GM12878 (cell line): ENCODE data around the gene NHSL1. TPM values are rescaled to one million over a fixed set of nuclear protein-coding genes. Genes with fewer than 3 reads are reported as not detected.

Experiments
- ATAC-seq: fragments of 200-7000 bp; cut with Tn5 transposase; 3 replicates; pipeline ENCODE4 v1.9.1; 2020; ENCODE audit warnings: mild to moderate bottlenecking, moderate library complexity
- BruUV-seq: library from RNA; stranded (reverse); fragments of 400-500 nt; replicated peaks from 2 replicates; lab custom pipeline; 2021; lab: Mats Ljungman, UMichigan
- CTCF ChIA-PET: fragments of 300-600 bp; sonication (Branson Sonifier 250); formaldehyde crosslinking; extraction: SDS; loops from one replicate; lab custom pipeline; 2021; ENCODE audit warnings: inconsistent platforms; lab: Yijun Ruan, JAX
- POLR2A ChIA-PET: fragments of 350-600 bp; formaldehyde crosslinking; extraction: SDS; loops from one replicate; lab custom pipeline; 2021; ENCODE audit warnings: inconsistent platforms; lab: Charles Lee
- RAD21 ChIA-PET: fragments of 300-600 bp; sonication (Branson Sonifier 250); formaldehyde crosslinking; loops from one replicate; lab custom pipeline; 2023; ENCODE audit warnings: antibody characterized with exemption; ENCODE audit not compliant: unreplicated experiment; lab: Charles Lee
- SMC1A ChIA-PET: fragments of 300-600 bp; sonication (Branson Sonifier 250); formaldehyde crosslinking; loops from one replicate; lab custom pipeline; 2023; ENCODE audit not compliant: unreplicated experiment, uncharacterized antibody; lab: Charles Lee
- DNase-seq: peaks from one replicate; pipeline ENCODE4 v3.0.0-alpha.2; 2011; ENCODE audit warnings: low read depth, low spot score
- FAIRE-seq: peaks from 3 replicates; lab custom pipeline; 2011; peaks lifted over from hg19 to GRCh38; lab: Jason Lieb, UNC
- H2AFZ ChIP-seq: 2 replicates; pipeline ENCODE4 v1.6.0; 2011; ENCODE audit warnings: low read depth, low read length, control low read depth; ENCODE audit not compliant: control insufficient read depth
- H3K27ac ChIP-seq: 2 replicates; pipeline ENCODE4 v1.5.1; 2011; ENCODE audit warnings: control low read depth; ENCODE audit not compliant: control insufficient read depth, insufficient read depth
- H3K27me3 ChIP-seq, 2 experiments: replicated peaks in 1 of 2; 2 replicates each; pipeline versions ENCODE4 v1.6.0 to v1.6.1; 2011; ENCODE audit warnings: low read length in 1 of 2; ENCODE audit not compliant: control insufficient read depth in 2 of 2, insufficient read depth in 2 of 2
- H3K36me3 ChIP-seq, 2 experiments: 2 replicates each; pipeline ENCODE4 v1.5.1; 2011; ENCODE audit warnings: low read length in 1 of 2; ENCODE audit not compliant: control insufficient read depth in 2 of 2, insufficient read depth in 2 of 2
- H3K4me1 ChIP-seq: 2 replicates; pipeline ENCODE4 v1.6.1; 2011; ENCODE audit warnings: mild to moderate bottlenecking, low read length, moderate library complexity, mixed read lengths; ENCODE audit not compliant: control insufficient read depth, insufficient read depth
- H3K4me2 ChIP-seq: 2 replicates; pipeline ENCODE4 v1.6.0; 2011; ENCODE audit warnings: control low read depth; ENCODE audit not compliant: control insufficient read depth, insufficient read depth
- H3K4me3 ChIP-seq: fragments of 200-600 bp; sonication (generic); 2 replicates; pipeline ENCODE4 v1.5.1; 2016
- H3K79me2 ChIP-seq: 2 replicates; pipeline ENCODE4 v1.6.0; 2011; ENCODE audit warnings: low read length; ENCODE audit not compliant: control insufficient read depth, insufficient read depth
- H3K9ac ChIP-seq: 2 replicates; pipeline ENCODE4 v1.8.0; 2011; ENCODE audit warnings: low read length, control low read depth, mixed read lengths; ENCODE audit not compliant: control insufficient read depth, insufficient read depth
- H3K9me3 ChIP-seq: replicated peaks from 3 replicates; pipeline ENCODE4 v1.5.1; 2011; ENCODE audit warnings: mild to moderate bottlenecking, low read length; ENCODE audit not compliant: control insufficient read depth, insufficient read depth
- H4K20me1 ChIP-seq: 2 replicates; pipeline ENCODE4 v1.6.0; 2011; ENCODE audit not compliant: control insufficient read depth, insufficient read depth
- JUND ChIP-seq: IDR thresholded peaks from 2 replicates; pipeline ENCODE4 v1.6.1; 2012; ENCODE audit warnings: low read depth, mild to moderate bottlenecking, low read length, improper control_type of control experiment, moderate library complexity
- PAX8 ChIP-seq: fragments of 450-650 bp; IDR thresholded peaks from 2 replicates; pipeline ENCODE4 v1.6.1; 2017; ENCODE audit warnings: mild to moderate bottlenecking, moderate library complexity
- TAF1 ChIP-seq: IDR thresholded peaks from 2 replicates; pipeline ENCODE4 v1.6.1; 2011; ENCODE audit warnings: mild to moderate bottlenecking, low read depth, low read length, borderline replicate concordance
- TARDBP ChIP-seq: IDR thresholded peaks from 2 replicates; pipeline ENCODE4 v1.6.1; 2016; ENCODE audit warnings: borderline replicate concordance
- ZNF622 ChIP-seq: fragments of 450-650 bp; IDR thresholded peaks from 2 replicates; pipeline ENCODE4 v1.6.1; 2017; ENCODE audit warnings: mild to moderate bottlenecking, inconsistent platforms
- WGBS: methylation state at CpG from one replicate; pipeline ENCODE4 v1.1.6; 2016; ENCODE audit warnings: low lambda C conversion rate; ENCODE audit not compliant: insufficient replicate concordance, insufficient coverage; ENCODE audit errors: missing lambda C conversion rate; 5-methylcytosine and 5-hydroxymethylcytosine counted together
- in situ Hi-C: fragments of 300-500 bp; cut with MboI; formaldehyde crosslinking; loops from 9 replicates; pipeline ENCODE4 v1.14.3; 2018; ENCODE audit warnings: mixed read lengths
- intact Hi-C: fragments of 100-400 bp; cut with micrococcal nuclease; formaldehyde crosslinking; loops from one replicate; pipeline ENCODE4 v1.14.2; 2022; ENCODE audit not compliant: unreplicated experiment
- polyA plus RNA-seq, 11 experiments: library from polyadenylated mRNA; depleted of rRNA in 4 of 11; unstranded in 6 of 11; stranded (reverse) in 5 of 11; fragments of >200 nt; fragmentation: Nextera tagmentation in 4 of 11; fragmentation: Illumina TruSeq in 1 of 11; extraction: Ambion mirVana in 4 of 11; extraction: Trizol in 1 of 11; gene quantifications; 1 replicate in 1 of 11; 2 replicates in 10 of 11; pipeline versions ENCODE4 v1.2.1 to v1.2.3, GENCODE V29; 2011 to 2016; ENCODE audit warnings: inconsistent platforms in 2 of 11, missing spikeins in 2 of 11, low read depth in 1 of 11
- total RNA-seq, 4 experiments: library from RNA; depleted of rRNA in 3 of 4; stranded (reverse); fragments of >200 nt in 3 of 4; fragmentation: Illumina TruSeq in 1 of 4; extraction: Trizol in 1 of 4; gene quantifications; 2 replicates each; pipeline versions ENCODE4 v1.2.1 to v1.2.3, GENCODE V29; 2013 to 2021
- TF ChIP-seq, protein P1 (sequence below): fragments of 450-650 bp; conservative IDR thresholded peaks from 2 replicates; pipeline ENCODE4 v1.6.1; 2017; ENCODE audit warnings: mild to moderate bottlenecking, moderate library complexity

NHSL1 gene
- total and polyA plus RNA-seq, 10 of the 15 experiments (the other 5 are each of a cell fraction or from before 2014, with no cell fraction given) = 0.26 to 14.1 (median 0.90) TPM

DNA sequence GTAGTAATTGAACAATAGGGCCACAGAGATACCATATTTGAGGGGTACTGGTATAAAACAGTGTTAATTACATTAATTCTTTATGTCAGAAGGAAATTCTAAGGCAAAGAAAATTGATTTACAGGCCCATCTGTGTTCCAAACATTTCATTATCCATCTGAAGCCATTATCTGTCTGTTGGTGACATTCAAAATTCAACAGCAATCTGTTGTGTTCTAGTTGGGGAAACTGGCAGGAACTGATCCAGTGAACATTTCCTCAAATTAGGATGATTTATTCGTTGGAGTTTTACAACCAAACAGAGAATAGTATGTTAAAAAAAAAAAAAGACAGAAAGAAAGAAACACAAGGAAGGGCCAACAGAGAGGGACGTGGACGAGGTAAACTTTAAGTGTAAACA, 65.2 kb downstream of the NHSL1 start:
- 2% methylated on average over 3 of the region's 3 CpGs for WGBS
- H2AFZ ChIP-seq = no peak overlapping the region
- H3K9me3 ChIP-seq = no peaks in the 10 kb centered on the region
- ChIA-PET CTCF (interaction anchor here (0.6 to 17.0 kb wide), 3 partner anchors 13 to 332 kb away, joined by 3 to 387 read pairs (median 3); no protein-coding TSS in a partner anchor), RAD21 (interaction anchor here (0.7 to 4.7 kb wide), 3 partner anchors 64 to 87 kb away, joined by 3 to 42 read pairs (median 5); no protein-coding TSS in a partner anchor)
- no peak overlapping the region for H3K9ac ChIP-seq
- DNase-seq = no peak
- H3K36me3 ChIP-seq = peaks cover 0 to 9% of the 10 kb centered on the region in 2 experiments; a peak in 2 of 4 replicates
- in situ Hi-C loops = loop anchor here (5.0 kb wide), 2 partner anchors 78 to 328 kb away; no protein-coding TSS in a partner anchor
- no peak overlapping the region for H3K27ac ChIP-seq
- no peaks in the 10 kb centered on the region for H3K4me1 ChIP-seq
- no peak for TF ChIP-seq TARDBP
- TF ChIP-seq ZNF622 = no peak
- TF ChIP-seq, protein P1, sequence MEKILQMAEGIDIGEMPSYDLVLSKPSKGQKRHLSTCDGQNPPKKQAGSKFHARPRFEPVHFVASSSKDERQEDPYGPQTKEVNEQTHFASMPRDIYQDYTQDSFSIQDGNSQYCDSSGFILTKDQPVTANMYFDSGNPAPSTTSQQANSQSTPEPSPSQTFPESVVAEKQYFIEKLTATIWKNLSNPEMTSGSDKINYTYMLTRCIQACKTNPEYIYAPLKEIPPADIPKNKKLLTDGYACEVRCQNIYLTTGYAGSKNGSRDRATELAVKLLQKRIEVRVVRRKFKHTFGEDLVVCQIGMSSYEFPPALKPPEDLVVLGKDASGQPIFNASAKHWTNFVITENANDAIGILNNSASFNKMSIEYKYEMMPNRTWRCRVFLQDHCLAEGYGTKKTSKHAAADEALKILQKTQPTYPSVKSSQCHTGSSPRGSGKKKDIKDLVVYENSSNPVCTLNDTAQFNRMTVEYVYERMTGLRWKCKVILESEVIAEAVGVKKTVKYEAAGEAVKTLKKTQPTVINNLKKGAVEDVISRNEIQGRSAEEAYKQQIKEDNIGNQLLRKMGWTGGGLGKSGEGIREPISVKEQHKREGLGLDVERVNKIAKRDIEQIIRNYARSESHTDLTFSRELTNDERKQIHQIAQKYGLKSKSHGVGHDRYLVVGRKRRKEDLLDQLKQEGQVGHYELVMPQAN = no peak
- TF ChIP-seq JUND = no peak
- TF ChIP-seq TAF1 = no peak
- TF ChIP-seq PAX8 = no peak
- TF ChIP-seq, all 136 proteins: peak for 0
- ATAC-seq (no peak), FAIRE-seq (no peak)
- Histone ChIP-seq H3K4me2 (no peak overlapping the region), H3K4me3 (no peak overlapping the region), H3K27me3 (no peaks in the 10 kb centered on the region), H4K20me1 (no peaks in the 10 kb centered on the region), H3K79me2 (no peaks in the 10 kb centered on the region)
- no TSS peak for BruUV-seq
- ChIA-PET SMC1A (interaction anchor here (0.6 to 10.0 kb wide), 2 partner anchors 49 to 73 kb away, joined by 3 to 234 read pairs; no protein-coding TSS in a partner anchor), POLR2A (interaction anchor here (0.6 kb wide), 1 partner anchor 74 kb away, joined by 3 read pairs; no protein-coding TSS in a partner anchor)
- intact Hi-C loops = no loop called here
